HK-2 (cell line): Measurements from ENCODE around the gene ALLC.

Experiments
- DNase-seq: peaks from one replicate; pipeline ENCODE4 v3.0.0-alpha.2; 2018; ENCODE audit not compliant: unreplicated experiment

The ALLC gene

DNA sequence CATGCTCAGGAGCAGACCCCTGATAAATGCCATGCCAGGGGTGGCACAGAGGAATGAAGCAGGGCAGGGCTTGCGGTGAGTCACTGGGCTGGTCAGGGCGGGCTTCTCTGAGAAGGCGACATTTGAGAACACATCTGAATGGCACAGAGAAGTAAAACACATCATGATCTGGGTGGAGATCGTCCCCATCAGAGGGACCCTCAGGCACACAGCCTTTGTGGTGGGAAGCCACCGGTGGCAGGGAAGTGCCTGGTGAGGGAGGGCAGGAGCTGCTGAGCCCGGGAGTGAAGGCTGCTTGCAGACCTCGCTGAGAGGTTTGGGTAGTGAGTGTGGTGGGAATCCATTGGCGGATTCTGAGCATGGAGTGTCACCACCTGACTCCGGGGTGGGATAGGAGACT, 89.8 kb downstream of the ALLC start:
- no peak for DNase-seq

DNA sequence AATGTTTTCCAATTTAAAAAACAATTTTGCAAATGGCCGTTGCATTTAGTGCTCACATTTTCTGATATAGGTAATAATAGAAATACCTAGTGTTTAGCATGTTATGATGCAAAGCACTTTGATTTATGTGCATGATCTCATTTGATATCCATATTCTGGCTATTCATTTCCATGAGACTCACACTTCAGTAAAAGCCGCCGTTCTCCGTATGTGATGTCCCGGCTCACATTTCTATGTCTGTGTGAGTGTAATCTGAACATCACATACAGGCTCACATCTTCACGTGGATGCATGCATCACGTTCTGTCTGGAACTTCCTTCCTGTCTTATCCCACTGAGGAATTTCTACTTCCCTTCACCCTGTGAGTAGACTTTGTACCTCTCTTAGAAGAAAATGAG, 91.2 kb downstream of the ALLC start:
- no peak for DNase-seq

DNA sequence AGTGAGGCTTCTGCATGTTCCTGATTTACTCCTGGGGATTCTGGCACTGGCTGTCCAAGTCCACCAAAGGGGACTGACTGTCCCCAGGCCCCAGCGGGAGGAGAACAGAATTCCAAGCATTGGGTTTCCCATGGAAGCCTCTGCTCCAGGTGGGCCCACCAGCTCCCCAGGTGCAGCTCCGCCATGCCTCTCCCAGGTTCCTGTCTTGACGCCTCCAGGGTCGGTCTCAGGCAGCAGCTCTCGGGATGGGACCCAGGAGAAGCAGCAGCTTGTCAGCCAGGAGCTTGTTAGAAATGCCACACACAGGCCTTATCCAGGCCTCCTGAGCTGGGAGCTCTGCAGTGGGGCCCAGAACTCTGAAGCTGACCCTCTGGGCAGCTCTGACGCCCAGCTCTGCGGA, 93.3 kb downstream of the ALLC start:
- no peak for DNase-seq

DNA sequence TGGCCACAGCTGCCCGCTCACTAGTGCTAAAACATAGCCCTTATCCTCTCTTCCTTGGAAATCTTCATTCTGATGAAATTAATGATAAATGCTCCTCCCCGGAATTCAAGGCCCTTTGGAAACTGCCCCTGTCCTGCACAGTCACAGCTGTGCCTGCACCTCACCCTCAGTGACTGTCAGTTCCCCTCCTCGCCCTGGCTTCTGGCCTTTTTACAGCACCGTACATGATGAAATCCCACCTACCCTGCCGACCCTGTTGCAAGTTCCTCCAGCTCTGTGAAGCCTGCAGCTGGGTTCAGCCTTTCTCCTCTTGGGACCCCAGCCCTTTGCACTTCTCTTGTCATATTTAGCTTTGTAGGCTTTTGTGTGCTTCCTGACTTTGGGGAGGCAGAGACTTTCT, 93.8 kb downstream of the ALLC start:
- no peak for DNase-seq
